ENCODE data around the gene OR4S1.
"Not testable (repeated sequence)": the region's sequence is repeated elsewhere in the genome, so short reads cannot be mapped to it uniquely, and the experiment has no call there.

The OR4S1 gene

DNA sequence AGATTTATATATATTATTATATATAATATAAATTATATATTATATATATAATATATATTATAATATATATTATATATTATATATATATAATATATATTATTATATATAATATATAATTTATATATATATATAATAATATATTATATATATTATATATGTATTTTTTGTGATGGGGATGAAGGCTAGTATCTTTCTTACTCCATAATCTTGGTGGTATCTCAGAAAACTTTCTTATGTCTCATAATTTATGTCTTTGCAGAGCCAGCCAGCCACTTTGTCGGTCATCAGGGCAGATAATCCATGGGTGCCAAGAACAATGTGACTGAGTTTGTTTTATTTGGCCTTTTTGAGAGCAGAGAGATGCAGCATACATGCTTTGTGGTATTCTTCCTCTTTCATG is at the start of gene OR4S1:
Gene OR4S1, plus strand, starts transcription at position 301 of the 400 bp plus-strand sequence. Its CDS starts 0 bp downstream, at position 301.
- no peak for DNase-seq

- no peak for DNase-seq
These were observed 44.4 kb upstream of the OR4S1 start for GRCh38 chr11:48261600-48261999.

DNA sequence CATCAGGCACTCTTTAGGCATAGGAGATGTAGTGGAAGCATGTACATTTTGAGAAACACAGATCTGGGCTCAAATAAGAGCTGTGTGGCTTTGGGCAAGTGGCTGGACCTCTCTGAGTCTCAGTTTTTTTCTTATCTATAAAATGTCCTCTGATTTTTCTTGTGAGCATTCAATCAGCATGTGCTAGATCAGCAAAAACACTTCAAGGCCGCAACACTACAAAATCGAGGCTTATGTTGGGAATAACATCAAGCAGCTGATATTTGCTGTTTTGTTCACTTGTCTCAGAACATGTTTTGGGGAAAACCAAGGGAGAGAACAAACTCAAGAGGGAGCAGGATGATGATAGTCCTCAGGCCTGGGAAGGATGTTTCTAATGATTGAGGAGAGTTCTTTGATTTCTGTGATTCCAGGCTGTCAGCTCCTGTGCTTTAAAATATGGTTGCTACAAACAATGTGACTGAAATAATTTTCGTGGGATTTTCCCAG is 42.6 kb upstream of the OR4S1 start, which contains the start of gene OR4X1:
Gene OR4X1, plus strand, starts transcription at position 439 of the 489 bp plus-strand sequence. Its CDS starts 0 bp downstream, at position 439.
- DNase-seq, result no peak

GRCh38 chr11:48270621-48271020 is 35.4 kb upstream of the OR4S1 start:
- no peak for DNase-seq

DNA sequence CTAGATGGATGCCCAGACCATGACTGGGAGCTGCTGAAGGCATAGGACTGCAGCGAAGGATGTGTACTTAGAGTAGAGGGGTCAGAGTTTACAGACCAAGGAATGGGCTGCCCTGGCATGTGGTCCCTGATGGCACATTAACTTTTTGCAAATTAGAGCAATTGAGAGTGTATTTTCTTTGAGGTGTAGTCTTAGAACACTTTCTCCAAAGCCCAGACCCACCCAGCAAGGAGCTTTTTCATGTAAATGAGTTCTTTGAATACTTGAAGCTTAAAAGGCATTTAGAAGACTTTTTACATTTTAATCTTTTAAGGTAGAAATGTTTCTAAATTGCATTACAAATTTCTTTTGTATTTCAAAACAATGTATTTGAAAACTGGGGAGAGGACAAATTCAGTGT is 33.4 kb upstream of the OR4S1 start:
- DNase-seq, result no peak

DNA sequence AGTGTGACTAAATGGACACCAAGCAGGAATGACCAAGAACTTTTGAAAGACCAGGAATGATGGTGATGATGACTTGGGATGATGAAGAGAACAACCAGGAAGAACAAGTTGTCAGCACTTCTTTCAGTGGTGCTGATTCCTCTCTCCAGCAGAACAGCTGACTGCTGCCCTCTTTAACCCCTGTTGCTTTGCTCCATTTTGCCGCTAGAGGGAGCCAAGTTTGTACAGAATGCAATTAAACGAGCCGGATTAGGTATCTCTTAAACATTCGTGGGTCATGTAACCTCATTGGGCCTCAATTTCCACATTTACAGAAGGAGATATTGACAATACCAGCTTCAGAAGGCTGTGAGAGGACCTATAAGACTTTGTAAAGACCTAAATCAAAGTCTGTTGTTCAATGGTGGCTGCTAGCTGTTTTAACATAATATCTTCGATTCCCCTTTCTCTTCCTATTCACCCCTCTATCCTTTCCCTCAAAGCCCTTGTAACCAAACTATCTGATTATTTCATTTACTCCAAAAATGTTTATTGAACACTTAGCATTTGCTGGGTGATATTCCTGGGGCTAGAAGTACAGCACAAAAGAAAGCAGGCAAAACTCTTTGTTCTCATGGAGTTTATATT is 1.9 kb downstream of the OR4S1 start:
- peak; percentile 23 to 32 for DNase-seq

DNA sequence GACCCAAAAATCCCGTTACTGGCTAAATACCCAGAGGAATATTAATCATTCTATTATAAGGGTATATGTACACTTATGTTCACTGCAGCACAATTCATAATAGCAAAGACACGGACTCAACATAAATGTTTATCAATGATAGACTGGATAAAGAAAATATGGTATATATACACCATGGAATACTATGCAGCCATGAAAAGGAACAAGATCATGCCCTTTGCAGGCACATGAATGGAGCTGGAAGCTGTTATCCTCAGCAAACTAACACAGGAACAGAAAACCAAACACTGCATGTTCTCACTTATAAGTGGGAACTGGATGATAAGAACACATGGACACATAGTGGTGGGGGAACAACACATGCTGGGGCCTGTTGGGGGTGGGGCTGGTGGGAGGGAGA is 7.6 kb downstream of the OR4S1 start:
- not testable (repeated sequence) for DNase-seq

DNA sequence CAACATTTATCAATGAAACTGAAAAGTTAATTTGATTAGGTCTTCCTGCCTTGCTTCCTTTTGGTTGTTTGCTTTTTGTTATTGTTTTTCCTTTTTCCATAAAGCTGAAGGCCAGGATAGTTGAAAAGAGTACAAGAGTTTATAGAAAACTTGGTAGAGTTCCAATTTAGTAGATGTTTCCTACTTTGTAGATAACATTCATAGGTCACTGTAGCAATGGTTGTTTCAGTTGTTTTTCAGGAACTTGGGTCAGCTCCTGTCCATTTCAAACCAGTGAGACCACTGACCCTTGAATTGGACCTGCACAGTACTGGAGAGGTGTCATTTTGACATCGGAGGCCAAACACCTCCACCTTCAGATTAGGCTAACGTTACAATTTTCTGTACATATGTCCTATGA is 13.8 kb downstream of the OR4S1 start:
- DNase-seq, result not testable (repeated sequence)

DNA sequence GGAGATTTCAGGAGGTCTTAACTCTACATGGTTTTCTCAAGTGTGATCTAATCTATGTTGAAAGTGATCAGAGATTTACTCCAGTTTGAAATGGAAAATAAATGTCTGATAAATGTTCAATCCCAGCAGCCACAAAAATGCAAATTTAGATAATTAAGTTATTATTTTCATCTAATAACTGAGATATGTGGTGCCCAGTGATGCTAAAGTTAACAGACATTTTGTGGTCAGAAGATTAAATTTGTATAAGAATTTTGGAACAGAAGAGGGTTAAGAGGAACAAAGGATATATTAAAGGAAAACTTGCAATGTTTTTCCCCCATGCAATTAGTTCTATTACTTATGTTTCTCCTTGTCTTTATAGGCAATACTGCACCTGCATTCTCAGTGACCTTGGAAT is 18.6 kb downstream of the OR4S1 start, which contains the start of gene OR4C3:
Gene OR4C3, plus strand, starts transcription at position 301 of the 400 bp plus-strand sequence. CDS start 102 bp downstream, outside the sequence.
- not testable (repeated sequence) for DNase-seq

GRCh38 chr11:48341466-48341865 is 35.4 kb downstream of the OR4S1 start:
- no peak for DNase-seq

DNA sequence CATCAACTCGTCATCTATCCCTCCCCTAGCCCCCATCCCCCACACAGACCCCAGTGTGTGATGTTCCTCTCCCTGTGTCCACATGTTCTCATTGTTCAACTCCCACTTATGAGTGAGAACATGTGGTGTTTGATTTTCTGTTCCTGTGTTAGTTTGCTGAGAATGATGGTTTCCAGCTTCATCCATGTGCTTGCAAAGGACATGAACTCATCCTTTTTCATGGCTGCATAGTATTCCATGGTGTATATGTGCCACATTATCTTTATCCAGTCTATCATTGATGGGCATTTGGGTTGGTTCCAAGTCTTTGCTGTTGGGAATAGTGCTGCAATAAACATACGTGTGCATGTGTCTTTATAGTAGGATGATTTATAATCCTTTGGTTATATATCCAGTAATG is 36.5 kb downstream of the OR4S1 start:
- not testable (repeated sequence) for DNase-seq

DNA sequence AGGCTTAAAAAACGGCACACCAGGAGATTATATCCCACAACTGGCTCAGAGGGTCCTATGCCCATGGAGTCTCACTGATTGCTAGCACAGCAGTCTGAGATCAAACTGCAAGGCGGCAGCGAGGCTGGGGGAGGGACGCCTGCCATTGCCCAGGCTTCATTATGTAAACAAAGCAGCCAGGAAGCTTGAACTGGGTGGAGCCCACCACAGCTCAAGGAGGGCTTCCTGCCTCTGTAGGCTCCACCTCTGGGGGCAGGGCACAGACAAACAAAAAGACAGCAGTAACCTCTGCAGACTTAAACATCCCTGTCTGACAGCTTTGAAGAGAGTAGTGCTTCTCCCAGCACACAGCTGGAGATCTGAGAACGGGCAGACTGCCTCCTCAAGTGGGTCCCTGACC is 40.3 kb downstream of the OR4S1 start:
- DNase-seq, result not testable (repeated sequence)

- no peak for DNase-seq
These were observed 48.0 kb downstream of the OR4S1 start for GRCh38 chr11:48354013-48354412.

DNA sequence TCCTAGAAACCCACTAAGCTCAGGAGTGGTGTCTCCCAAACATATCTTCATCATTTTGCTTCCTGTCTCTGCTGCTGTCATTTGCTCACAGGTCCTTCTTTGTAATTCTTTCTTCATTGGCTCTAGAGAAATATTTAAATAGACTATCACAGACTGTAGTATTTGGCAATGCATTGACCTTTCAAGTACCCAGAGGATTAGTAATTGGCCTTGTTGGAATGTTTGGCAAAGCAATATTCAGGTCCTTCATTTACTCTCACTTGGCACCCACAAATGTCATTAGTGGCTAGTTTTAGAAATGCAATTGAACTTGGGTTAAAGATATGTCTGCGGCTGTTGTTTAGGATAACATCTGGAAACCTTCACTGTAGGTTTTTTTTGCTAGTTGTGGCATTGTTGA is 48.7 kb downstream of the OR4S1 start:
- DNase-seq, result no peak
